Measurements from ENCODE around the gene EPB41L4A. TPM values are rescaled to one million over a fixed set of nuclear protein-coding genes. Genes with fewer than 3 reads are reported as not detected.
A peak's percentile ranks its signal among the peaks of the same experiment; 100 is the strongest.

Gene EPB41L4A
- total RNA-seq, 2 donors from 2014 or later, result 7.7 to 9.9 TPM

DNA sequence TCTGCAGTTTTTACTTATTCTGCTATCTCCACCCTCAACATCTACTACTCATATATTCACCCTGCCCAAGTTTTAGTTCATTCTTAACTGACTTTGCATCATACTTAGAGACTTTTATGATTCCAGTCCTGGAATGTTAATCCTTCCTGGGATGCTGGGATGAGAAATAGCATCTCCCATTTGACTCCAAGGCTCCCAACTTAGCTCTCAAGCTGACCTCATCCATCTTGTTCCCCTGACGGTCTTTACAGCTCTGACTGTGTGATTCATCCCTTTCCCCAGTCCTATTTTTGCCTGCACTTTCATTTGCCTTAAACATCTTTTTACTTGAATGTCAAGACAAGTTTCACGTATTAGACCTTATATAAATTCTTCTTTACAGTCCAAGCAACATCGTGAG lies 297.8 kb downstream of the EPB41L4A start:
- no peak overlapping the region for H3K4me3 ChIP-seq (ENCODE audit: low read length)
- Mint-ChIP-seq H3K4me1 (peaks cover 9% of the 10 kb centered on the region), H3K9me3 (no peaks in the 10 kb centered on the region), H3K4me3 (no peak overlapping the region), H3K27ac (no peak overlapping the region), H3K27me3 (ENCODE audit: insufficient read depth) (no peaks in the 10 kb centered on the region), H3K36me3 (ENCODE audit: low read depth) (no peaks in the 10 kb centered on the region)
- H3K27ac ChIP-seq (ENCODE audit: low read depth, low read length), result no peak overlapping the region
- TF ChIP-seq, protein P1, sequence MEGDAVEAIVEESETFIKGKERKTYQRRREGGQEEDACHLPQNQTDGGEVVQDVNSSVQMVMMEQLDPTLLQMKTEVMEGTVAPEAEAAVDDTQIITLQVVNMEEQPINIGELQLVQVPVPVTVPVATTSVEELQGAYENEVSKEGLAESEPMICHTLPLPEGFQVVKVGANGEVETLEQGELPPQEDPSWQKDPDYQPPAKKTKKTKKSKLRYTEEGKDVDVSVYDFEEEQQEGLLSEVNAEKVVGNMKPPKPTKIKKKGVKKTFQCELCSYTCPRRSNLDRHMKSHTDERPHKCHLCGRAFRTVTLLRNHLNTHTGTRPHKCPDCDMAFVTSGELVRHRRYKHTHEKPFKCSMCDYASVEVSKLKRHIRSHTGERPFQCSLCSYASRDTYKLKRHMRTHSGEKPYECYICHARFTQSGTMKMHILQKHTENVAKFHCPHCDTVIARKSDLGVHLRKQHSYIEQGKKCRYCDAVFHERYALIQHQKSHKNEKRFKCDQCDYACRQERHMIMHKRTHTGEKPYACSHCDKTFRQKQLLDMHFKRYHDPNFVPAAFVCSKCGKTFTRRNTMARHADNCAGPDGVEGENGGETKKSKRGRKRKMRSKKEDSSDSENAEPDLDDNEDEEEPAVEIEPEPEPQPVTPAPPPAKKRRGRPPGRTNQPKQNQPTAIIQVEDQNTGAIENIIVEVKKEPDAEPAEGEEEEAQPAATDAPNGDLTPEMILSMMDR (conservative IDR thresholded peaks at IDR 0.05), result no peak
- no peaks in the 10 kb centered on the region for H3K36me3 ChIP-seq (ENCODE audit: control insufficient read depth, insufficient read depth, low read length)
- H3K9ac ChIP-seq (ENCODE audit: extremely low read depth, low read length, poor library complexity, severe bottlenecking), result no peak overlapping the region
- no peaks in the 10 kb centered on the region for H3K9me3 ChIP-seq (ENCODE audit: control insufficient read depth, low read length)
- no peak for DNase-seq
- no peaks in the 10 kb centered on the region for H3K27me3 ChIP-seq (ENCODE audit: control insufficient read depth, insufficient read depth, low read length, poor library complexity, severe bottlenecking)
- WGBS, 2 experiments (ENCODE audit: insufficient coverage in 1 of 2, insufficient read length in 1 of 2), result 81 to 90% methylated on average over 3 of the region's 3 CpGs
- H3K4me1 ChIP-seq (ENCODE audit: control insufficient read depth, insufficient read depth, low read length), result no peaks in the 10 kb centered on the region

GRCh38 chr5:112119969-112120368 lies 299.1 kb downstream of the EPB41L4A start:
- Mint-ChIP-seq H3K27ac (no peak overlapping the region), H3K4me1 (peaks cover 9% of the 10 kb centered on the region), H3K9me3 (no peaks in the 10 kb centered on the region), H3K36me3 (ENCODE audit: low read depth) (no peaks in the 10 kb centered on the region), H3K4me3 (no peak overlapping the region), H3K27me3 (ENCODE audit: insufficient read depth) (no peaks in the 10 kb centered on the region)
- no peak for DNase-seq
- no peak overlapping the region for H3K27ac ChIP-seq (ENCODE audit: low read depth, low read length)
- TF ChIP-seq, protein P1 (conservative IDR thresholded peaks at IDR 0.05), result no peak
- H3K27me3 ChIP-seq (ENCODE audit: control insufficient read depth, insufficient read depth, low read length, poor library complexity, severe bottlenecking), result no peaks in the 10 kb centered on the region
- WGBS, 2 experiments (ENCODE audit: insufficient coverage in 1 of 2, insufficient read length in 1 of 2), result 91% methylated on average over 2 of the region's 2 CpGs; no CpG with 5 or more reads in 1 of the 2 experiments
- H3K9ac ChIP-seq (ENCODE audit: extremely low read depth, low read length, poor library complexity, severe bottlenecking), result no peak overlapping the region
- H3K9me3 ChIP-seq (ENCODE audit: control insufficient read depth, low read length), result no peaks in the 10 kb centered on the region
- no peaks in the 10 kb centered on the region for H3K4me1 ChIP-seq (ENCODE audit: control insufficient read depth, insufficient read depth, low read length)
- H3K36me3 ChIP-seq (ENCODE audit: control insufficient read depth, insufficient read depth, low read length), result no peaks in the 10 kb centered on the region
- no peak overlapping the region for H3K4me3 ChIP-seq (ENCODE audit: low read length)

GRCh38 chr5:112119508-112119907 lies 299.6 kb downstream of the EPB41L4A start:
- TF ChIP-seq, protein P1 (conservative IDR thresholded peaks at IDR 0.05), result peak; percentile 17
- no peaks in the 10 kb centered on the region for H3K27me3 ChIP-seq (ENCODE audit: control insufficient read depth, insufficient read depth, low read length, poor library complexity, severe bottlenecking)

More at GRCh38 chr5:112119508-112119907, 299.6 kb downstream of the EPB41L4A start:
- no peaks in the 10 kb centered on the region for H3K9me3 Mint-ChIP-seq
- Histone ChIP-seq H3K9me3 (ENCODE audit: control insufficient read depth, low read length) (no peaks in the 10 kb centered on the region), H3K27ac (ENCODE audit: low read depth, low read length) (no peak overlapping the region), H3K4me1 (ENCODE audit: control insufficient read depth, insufficient read depth, low read length) (no peaks in the 10 kb centered on the region), H3K36me3 (ENCODE audit: control insufficient read depth, insufficient read depth, low read length) (no peaks in the 10 kb centered on the region), H3K4me3 (ENCODE audit: low read length) (no peak overlapping the region), H3K9ac (ENCODE audit: extremely low read depth, low read length, poor library complexity, severe bottlenecking) (no peak overlapping the region)
- H3K27ac Mint-ChIP-seq, result no peak overlapping the region
- no peak overlapping the region for H3K4me3 Mint-ChIP-seq
- peaks cover 13% of the 10 kb centered on the region for H3K4me1 Mint-ChIP-seq
- H3K36me3 Mint-ChIP-seq (ENCODE audit: low read depth), result no peaks in the 10 kb centered on the region
- DNase-seq, result no peak
- no peaks in the 10 kb centered on the region for H3K27me3 Mint-ChIP-seq (ENCODE audit: insufficient read depth)
- 91 to 100% methylated on average over 1 to 3 of the region's 3 CpGs for WGBS, 2 experiments (ENCODE audit: insufficient coverage in 1 of 2, insufficient read length in 1 of 2)

All from endodermal cell (in vitro differentiated cells).